NB4 (cell line): Measurements from ENCODE around the gene OLFML3.

Experiments
- DNase-seq: peaks from one replicate; pipeline ENCODE4 v3.0.0; 2010; ENCODE audit warnings: low read depth
- H3K4me3 ChIP-seq: one replicate; pipeline ENCODE4 v1.5.1; 2011; ENCODE audit warnings: mild to moderate bottlenecking, low read depth, low read length, moderate library complexity
- MYC ChIP-seq: IDR thresholded peaks from 2 replicates; pipeline ENCODE4 v1.6.1; 2011; ENCODE audit warnings: low read depth, low read length
- POLR2A ChIP-seq: IDR thresholded peaks from 2 replicates; pipeline ENCODE4 v1.6.1; 2011; ENCODE audit warnings: mild to moderate bottlenecking; ENCODE audit not compliant: insufficient read length; ENCODE audit errors: extremely low read depth
- TF ChIP-seq, protein P1 (sequence below): IDR thresholded peaks from 2 replicates; pipeline ENCODE4 v1.6.1; 2011; ENCODE audit warnings: low read depth, low read length
- TF ChIP-seq, protein P2 (sequence below): IDR thresholded peaks from one replicate; pipeline ENCODE4 v1.5.1; 2012; ENCODE audit warnings: low read depth, low read length

OLFML3 gene

DNA sequence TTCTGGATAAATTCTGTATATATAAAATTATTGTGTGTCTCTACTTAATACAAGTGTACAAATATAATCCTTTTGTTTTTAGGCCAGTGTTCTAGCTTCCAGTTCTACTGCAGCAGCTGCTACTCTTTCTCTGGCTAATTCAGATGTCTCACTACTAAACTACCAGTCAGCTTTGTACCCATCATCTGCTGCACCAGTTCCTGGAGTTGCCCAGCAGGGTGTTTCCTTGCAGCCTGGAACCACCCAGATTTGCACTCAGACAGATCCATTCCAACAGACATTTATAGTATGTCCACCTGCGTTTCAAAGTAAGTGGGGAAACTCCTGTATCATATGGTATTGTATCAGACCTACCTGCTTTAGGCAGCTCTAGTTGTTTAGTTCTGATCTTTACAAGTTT lies 21.3 kb upstream of the OLFML3 start:
- no peak for TF ChIP-seq POLR2A
- TF ChIP-seq, protein P1, sequence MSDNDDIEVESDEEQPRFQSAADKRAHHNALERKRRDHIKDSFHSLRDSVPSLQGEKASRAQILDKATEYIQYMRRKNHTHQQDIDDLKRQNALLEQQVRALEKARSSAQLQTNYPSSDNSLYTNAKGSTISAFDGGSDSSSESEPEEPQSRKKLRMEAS, result no peak
- TF ChIP-seq, protein P2, sequence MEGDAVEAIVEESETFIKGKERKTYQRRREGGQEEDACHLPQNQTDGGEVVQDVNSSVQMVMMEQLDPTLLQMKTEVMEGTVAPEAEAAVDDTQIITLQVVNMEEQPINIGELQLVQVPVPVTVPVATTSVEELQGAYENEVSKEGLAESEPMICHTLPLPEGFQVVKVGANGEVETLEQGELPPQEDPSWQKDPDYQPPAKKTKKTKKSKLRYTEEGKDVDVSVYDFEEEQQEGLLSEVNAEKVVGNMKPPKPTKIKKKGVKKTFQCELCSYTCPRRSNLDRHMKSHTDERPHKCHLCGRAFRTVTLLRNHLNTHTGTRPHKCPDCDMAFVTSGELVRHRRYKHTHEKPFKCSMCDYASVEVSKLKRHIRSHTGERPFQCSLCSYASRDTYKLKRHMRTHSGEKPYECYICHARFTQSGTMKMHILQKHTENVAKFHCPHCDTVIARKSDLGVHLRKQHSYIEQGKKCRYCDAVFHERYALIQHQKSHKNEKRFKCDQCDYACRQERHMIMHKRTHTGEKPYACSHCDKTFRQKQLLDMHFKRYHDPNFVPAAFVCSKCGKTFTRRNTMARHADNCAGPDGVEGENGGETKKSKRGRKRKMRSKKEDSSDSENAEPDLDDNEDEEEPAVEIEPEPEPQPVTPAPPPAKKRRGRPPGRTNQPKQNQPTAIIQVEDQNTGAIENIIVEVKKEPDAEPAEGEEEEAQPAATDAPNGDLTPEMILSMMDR, result no peak
- no peak for TF ChIP-seq MYC
- no peak for DNase-seq
- no peak overlapping the region for H3K4me3 ChIP-seq

DNA sequence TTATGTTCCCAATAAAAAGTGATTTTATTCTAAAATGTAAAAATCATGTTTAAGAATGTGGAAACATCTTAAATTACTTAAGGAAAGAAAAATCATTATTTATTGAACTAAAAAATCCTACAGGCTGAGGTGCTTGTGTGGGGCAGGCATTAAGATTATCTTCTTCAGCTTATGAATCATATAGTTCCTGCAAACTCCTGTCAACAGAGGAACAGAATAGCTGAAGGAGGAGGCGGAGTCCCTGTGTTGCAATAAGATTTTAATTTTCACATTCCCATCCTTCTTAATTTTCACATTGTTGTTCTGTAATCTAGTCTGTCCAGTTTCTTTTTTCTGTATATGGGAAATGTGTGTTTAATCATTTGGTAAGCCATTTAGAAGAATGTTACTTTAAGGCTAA lies 20.6 kb upstream of the OLFML3 start:
- no peak overlapping the region for H3K4me3 ChIP-seq
- no peak for DNase-seq
- no peak for TF ChIP-seq POLR2A
- no peak for TF ChIP-seq MYC
- TF ChIP-seq, protein P2, result no peak
- TF ChIP-seq, protein P1, result no peak

DNA sequence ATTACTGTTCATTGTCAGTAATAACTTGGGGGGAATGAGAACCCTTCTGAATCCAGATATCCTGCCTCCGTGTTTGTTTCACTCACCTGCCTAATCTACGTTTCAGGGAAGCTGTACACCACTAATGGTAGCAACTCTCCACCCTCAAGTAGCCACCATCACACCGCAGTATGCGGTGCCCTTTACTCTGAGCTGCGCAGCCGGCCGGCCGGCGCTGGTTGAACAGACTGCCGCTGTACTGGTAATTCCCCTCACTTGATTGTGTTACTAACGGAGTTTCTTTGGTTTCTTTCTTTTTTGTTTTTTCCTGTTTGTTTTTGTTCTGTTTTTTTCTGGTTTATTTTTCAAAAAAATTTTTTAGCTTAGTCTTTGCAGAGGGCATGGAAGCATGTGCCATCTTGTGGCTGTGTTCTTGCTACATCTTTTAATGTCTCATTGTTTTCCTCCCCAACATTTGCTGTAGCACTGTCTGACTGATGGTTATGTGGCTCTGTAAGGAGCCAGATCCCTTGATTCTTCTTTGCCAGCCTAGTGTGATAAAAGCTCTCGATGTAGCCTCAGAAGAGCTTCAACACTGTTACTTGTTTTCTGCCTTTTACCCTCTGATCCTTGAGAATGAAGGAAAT lies 15.9 kb upstream of the OLFML3 start:
- no peak overlapping the region for H3K4me3 ChIP-seq
- no peak for DNase-seq
- TF ChIP-seq MYC, result no peak
- TF ChIP-seq, protein P1, result no peak
- no peak for TF ChIP-seq POLR2A
- TF ChIP-seq, protein P2, result no peak

DNA sequence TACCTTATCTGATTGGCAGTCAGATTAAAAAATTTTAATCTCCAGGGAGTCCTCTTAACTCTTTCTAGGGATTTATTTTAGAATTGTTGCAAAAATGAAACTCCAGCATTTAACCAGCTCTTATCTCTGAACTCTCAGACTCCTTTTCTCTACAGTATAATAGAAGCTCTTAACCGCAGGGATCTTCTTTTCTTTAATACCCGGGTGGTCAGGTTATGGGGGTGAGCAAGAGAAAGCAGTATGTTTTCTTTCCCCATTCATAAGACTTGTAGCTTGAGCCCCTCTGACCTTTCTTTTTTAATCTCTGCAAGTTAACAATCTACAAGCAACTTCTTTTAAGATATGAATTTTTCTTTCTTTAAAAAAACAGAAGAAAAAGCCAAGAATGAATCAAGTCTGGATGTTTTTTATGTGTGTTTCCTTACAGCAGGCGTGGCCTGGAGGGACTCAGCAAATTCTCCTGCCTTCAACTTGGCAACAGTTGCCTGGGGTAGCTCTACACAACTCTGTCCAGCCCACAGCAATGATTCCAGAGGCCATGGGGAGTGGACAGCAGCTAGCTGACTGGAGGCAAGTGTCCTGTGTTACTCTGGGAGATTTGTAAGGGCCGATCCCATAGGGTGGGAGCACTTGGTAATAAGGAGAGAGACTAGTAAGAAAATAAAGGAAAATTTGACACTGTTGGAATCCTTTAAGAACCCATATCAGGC lies 13.4 kb upstream of the OLFML3 start:
- no peak overlapping the region for H3K4me3 ChIP-seq
- TF ChIP-seq POLR2A, result no peak
- TF ChIP-seq, protein P1, result no peak
- no peak for TF ChIP-seq MYC
- TF ChIP-seq, protein P2, result no peak
- DNase-seq, result no peak

DNA sequence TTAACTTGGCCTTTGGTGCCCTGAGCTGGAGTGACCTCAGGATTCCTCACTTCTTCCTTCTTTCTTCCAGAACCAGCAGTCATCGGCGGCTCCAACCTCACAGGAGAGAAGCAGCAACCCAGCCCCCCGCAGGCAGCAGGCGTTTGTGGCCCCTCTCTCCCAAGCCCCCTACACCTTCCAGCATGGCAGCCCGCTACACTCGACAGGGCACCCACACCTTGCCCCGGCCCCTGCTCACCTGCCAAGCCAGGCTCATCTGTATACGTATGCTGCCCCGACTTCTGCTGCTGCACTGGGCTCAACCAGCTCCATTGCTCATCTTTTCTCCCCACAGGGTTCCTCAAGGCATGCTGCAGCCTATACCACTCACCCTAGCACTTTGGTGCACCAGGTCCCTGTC lies 6.3 kb upstream of the OLFML3 start:
- no peak for DNase-seq
- TF ChIP-seq, protein P1, result no peak
- TF ChIP-seq MYC (no peak), POLR2A (no peak)
- H3K4me3 ChIP-seq, result no peak overlapping the region

DNA sequence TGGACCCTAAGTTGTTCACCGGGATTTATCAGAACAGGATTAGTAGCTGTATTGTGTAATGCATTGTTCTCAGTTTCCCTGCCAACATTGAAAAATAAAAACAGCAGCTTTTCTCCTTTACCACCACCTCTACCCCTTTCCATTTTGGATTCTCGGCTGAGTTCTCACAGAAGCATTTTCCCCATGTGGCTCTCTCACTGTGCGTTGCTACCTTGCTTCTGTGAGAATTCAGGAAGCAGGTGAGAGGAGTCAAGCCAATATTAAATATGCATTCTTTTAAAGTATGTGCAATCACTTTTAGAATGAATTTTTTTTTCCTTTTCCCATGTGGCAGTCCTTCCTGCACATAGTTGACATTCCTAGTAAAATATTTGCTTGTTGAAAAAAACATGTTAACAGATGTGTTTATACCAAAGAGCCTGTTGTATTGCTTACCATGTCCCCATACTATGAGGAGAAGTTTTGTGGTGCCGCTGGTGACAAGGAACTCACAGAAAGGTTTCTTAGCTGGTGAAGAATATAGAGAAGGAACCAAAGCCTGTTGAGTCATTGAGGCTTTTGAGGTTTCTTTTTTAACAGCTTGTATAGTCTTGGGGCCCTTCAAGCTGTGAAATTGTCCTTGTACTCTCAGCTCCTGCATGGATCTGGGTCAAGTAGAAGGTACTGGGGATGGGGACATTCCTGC lies 3.9 kb upstream of the OLFML3 start:
- peak; percentile 85 for DNase-seq
- TF ChIP-seq, protein P1, result no peak
- TF ChIP-seq, protein P2, result no peak
- no peak for TF ChIP-seq POLR2A
- no peak for TF ChIP-seq MYC

More for the DNA sequence above, 3.9 kb upstream of the OLFML3 start:
- H3K4me3 ChIP-seq, result no peak overlapping the region
